SU-DHL-6 (cell line): Measurements from ENCODE around the gene LRFN2.

Experiments
- H2AFZ ChIP-seq: fragments of 200-600 bp; sonication (generic); 2 replicates; pipeline ENCODE4 v1.6.1; 2014; ENCODE audit warnings: low read depth, mild to moderate bottlenecking, moderate library complexity, mixed read lengths, antibody characterized with exemption, low read length; ENCODE audit not compliant: severe bottlenecking
- H3F3A ChIP-seq: fragments of 200-600 bp; shearing (Covaris generic); 2 replicates; pipeline ENCODE4 v1.6.0; 2016; ENCODE audit warnings: antibody characterized with exemption, mild to moderate bottlenecking; ENCODE audit not compliant: insufficient read depth
- H3K27ac ChIP-seq: fragments of 200-600 bp; sonication (generic); 2 replicates; pipeline ENCODE4 v1.5.1; 2016; ENCODE audit warnings: low read depth, mild to moderate bottlenecking, low read length, moderate library complexity, mixed read lengths
- H3K27me3 ChIP-seq: fragments of 200-600 bp; sonication (generic), shearing (Covaris generic); 2 replicates; pipeline ENCODE4 v1.6.0; 2014; ENCODE audit warnings: mild to moderate bottlenecking, low read length
- H3K36me3 ChIP-seq: fragments of 200-600 bp; sonication (generic); 2 replicates; pipeline ENCODE4 v1.6.1; 2014; ENCODE audit warnings: mild to moderate bottlenecking, low read length, mixed read lengths
- H3K4me2 ChIP-seq: fragments of 300-600, 200-600 bp; shearing (Covaris generic), sonication (generic); 2 replicates; pipeline ENCODE4 v1.6.0; 2014; ENCODE audit warnings: low read length, low read depth, mild to moderate bottlenecking; ENCODE audit not compliant: poor library complexity, severe bottlenecking
- H3K4me3 ChIP-seq: fragments of 200-600 bp; sonication (generic); 2 replicates; pipeline ENCODE4 v1.5.1; 2014; ENCODE audit warnings: antibody characterized with exemption, low read length, mild to moderate bottlenecking, mixed read lengths; ENCODE audit not compliant: insufficient read depth, poor library complexity, severe bottlenecking
- H3K79me2 ChIP-seq: fragments of 200-600 bp; sonication (generic); 2 replicates; pipeline ENCODE4 v1.6.1; 2014; ENCODE audit warnings: mild to moderate bottlenecking, low read length, moderate library complexity; ENCODE audit not compliant: insufficient read depth
- H3K9ac ChIP-seq: fragments of 200-600 bp; sonication (generic); 2 replicates; pipeline ENCODE4 v1.7.0; 2014; ENCODE audit warnings: mild to moderate bottlenecking, low read length
- H3K9me2 ChIP-seq: fragments of 200-600 bp; sonication (generic); replicated peaks from 2 replicates; pipeline ENCODE4 v1.6.1; 2014; ENCODE audit warnings: low read length; ENCODE audit not compliant: insufficient read depth
- H3K9me3 ChIP-seq: fragments of 200-600 bp; sonication (generic); 2 replicates; pipeline ENCODE4 v1.6.1; 2014; ENCODE audit warnings: low read length, mixed read lengths; ENCODE audit not compliant: insufficient read depth
- H4K20me1 ChIP-seq: fragments of 200-600 bp; sonication (generic); 2 replicates; pipeline ENCODE4 v1.6.1; 2014; ENCODE audit warnings: low read depth, mild to moderate bottlenecking, antibody characterized with exemption, low read length, moderate library complexity, mixed read lengths
- CTCF ChIP-seq: fragments of 200-600 bp; sonication (generic); IDR thresholded peaks from one replicate; pipeline ENCODE4 v1.5.1; 2017; ENCODE audit warnings: antibody characterized with exemption, mild to moderate bottlenecking, low read length, moderate library complexity; ENCODE audit not compliant: insufficient read depth, poor library complexity, severe bottlenecking
- EZH2phosphoT487 ChIP-seq: fragments of 200-600 bp; sonication (generic), shearing (Covaris generic); conservative IDR thresholded peaks from 2 replicates; pipeline ENCODE4 v1.6.1; 2018; ENCODE audit warnings: mild to moderate bottlenecking, antibody characterized with exemption, low read length, moderate library complexity, mixed read lengths

LRFN2 gene

GRCh38 chr6:40555092-40555491 is 32.1 kb downstream of the LRFN2 start:
- Histone ChIP-seq H3F3A (no peaks in the 10 kb centered on the region), H2AFZ (no peak overlapping the region), H3K36me3 (no peaks in the 10 kb centered on the region), H3K4me3 (no peak overlapping the region), H3K4me2 (no peak overlapping the region), H3K9me2 (no peaks in the 10 kb centered on the region), H3K27me3 (no peaks in the 10 kb centered on the region), H3K9ac (no peak overlapping the region), H4K20me1 (no peaks in the 10 kb centered on the region), H3K9me3 (no peaks in the 10 kb centered on the region), H3K27ac (no peak overlapping the region), H3K79me2 (no peaks in the 10 kb centered on the region)
- TF ChIP-seq CTCF (no peak), EZH2phosphoT487 (no peak)

GRCh38 chr6:40552941-40553340 is 34.2 kb downstream of the LRFN2 start:
- no peak overlapping the region for H2AFZ ChIP-seq
- no peaks in the 10 kb centered on the region for H3F3A ChIP-seq
- no peak overlapping the region for H3K27ac ChIP-seq
- H3K9me3 ChIP-seq: no peaks in the 10 kb centered on the region
- H3K4me3 ChIP-seq: no peak overlapping the region
- H3K9me2 ChIP-seq: no peaks in the 10 kb centered on the region
- H3K9ac ChIP-seq: no peak overlapping the region
- no peaks in the 10 kb centered on the region for H3K36me3 ChIP-seq
- no peaks in the 10 kb centered on the region for H4K20me1 ChIP-seq
- TF ChIP-seq CTCF (no peak), EZH2phosphoT487 (no peak)
- no peaks in the 10 kb centered on the region for H3K79me2 ChIP-seq
- no peak overlapping the region for H3K4me2 ChIP-seq
- no peaks in the 10 kb centered on the region for H3K27me3 ChIP-seq

GRCh38 chr6:40551966-40552505 is 35.1 kb downstream of the LRFN2 start:
- Histone ChIP-seq H3K27ac (no peak overlapping the region), H3K36me3 (no peaks in the 10 kb centered on the region), H3K9me3 (no peaks in the 10 kb centered on the region), H3K27me3 (no peaks in the 10 kb centered on the region), H3K4me3 (no peak overlapping the region), H3K79me2 (no peaks in the 10 kb centered on the region), H3F3A (no peaks in the 10 kb centered on the region), H3K9me2 (no peaks in the 10 kb centered on the region), H2AFZ (no peak overlapping the region), H3K9ac (no peak overlapping the region), H3K4me2 (no peak overlapping the region), H4K20me1 (no peaks in the 10 kb centered on the region)
- TF ChIP-seq EZH2phosphoT487: no peak
- TF ChIP-seq CTCF: no peak
